ENCODE results near the gene CXXC4.

Gene CXXC4

DNA sequence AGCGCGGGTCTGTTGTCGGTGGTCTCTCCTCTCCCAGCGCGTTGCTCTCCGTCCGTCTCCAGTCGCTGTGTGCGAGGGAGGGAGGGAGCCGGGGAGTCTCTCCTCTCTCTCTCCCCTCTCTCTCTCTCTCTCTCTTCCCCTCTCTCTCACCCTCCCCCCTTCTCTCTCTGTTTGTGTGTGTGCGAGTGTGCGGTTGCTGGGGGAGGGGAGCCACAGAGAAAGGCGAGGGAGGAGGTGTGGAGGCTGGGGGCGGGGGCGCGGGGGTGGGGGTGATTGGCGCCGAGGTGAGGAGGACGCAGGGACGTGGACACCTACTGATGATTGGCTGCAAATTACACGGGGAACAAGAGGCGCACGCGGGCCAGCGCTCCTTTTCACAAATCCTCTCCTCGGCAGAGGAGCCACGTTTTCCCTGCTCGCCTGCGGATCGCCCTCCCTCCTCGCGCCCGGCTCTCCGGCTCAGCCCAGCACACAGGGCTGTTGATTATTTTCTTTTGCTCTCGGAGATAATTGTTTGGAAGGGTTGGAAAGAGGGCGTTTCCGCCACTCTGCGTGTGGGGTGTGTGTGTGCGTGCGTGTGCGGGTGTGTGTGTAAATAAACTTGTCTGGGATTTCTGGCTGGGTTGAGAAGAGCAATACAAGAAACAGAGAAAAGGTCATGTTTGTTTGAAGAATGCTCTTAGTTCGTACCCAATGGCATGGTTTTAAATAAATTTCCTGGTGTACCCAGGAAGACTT is at the start of gene CXXC4:
TSS of gene CXXC4 (minus strand) at position 73 of the 738 bp plus-strand sequence. CDS start 3,092 bp downstream, outside the sequence.
- peak; percentile 95 for DNase-seq

DNA sequence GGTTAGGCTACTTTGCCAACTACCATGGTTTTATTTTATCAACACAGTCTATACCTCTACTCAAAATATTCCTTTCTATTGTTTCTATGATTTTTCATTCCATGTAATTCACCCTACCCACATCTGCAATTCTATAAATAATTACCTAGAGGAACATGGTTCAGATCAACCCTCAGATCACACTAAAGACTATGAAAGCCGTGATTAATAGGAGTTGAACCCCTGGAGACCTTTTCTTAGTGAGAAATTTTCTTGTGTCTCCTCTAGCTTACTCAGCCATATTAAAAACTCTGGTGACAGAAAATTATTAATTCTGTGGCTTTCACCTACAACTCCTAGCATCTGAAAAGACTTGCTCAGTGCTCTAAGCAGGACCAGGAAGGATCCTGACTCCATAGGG is 38.5 kb upstream of the CXXC4 start:
- no peak for DNase-seq

DNA sequence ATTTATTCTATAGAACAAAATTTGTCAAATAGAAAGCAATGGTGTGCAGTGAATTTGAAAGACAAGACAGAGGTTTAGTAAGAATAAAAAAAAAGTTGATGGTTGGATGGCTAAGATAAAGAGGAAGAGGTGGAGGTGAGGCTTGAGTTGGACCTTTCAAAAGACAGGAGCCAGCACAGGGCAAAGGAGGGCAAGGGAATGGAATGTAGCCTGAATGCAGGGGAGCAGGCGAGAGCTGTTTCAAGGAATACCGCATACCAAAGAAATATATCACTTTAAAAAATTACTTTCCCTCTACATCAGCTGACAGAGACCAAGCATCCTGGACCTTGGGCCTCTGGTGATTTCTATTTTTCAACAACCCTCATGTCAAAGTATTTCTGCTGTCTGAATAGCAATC is 38.0 kb upstream of the CXXC4 start:
- DNase-seq, result no peak

DNA sequence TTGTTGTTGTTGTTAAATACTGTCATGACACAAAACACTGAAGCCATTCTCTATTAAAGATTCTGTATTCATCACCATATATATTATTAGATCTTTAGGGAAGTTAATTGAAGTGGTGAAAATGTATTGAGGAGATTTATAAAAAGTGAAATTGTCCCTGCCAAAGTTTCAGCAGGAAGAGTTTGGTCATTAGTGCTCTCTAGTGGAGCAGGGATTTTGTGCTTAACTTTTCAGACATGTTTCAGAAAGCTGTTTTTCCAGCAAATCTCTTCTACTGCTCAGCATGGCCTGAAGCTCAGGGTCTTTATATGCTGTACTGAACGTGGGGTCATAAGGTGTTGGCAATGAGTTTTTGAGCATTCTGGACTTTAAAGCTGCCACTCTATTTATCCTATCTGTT is 36.7 kb upstream of the CXXC4 start:
- no peak for DNase-seq

DNA sequence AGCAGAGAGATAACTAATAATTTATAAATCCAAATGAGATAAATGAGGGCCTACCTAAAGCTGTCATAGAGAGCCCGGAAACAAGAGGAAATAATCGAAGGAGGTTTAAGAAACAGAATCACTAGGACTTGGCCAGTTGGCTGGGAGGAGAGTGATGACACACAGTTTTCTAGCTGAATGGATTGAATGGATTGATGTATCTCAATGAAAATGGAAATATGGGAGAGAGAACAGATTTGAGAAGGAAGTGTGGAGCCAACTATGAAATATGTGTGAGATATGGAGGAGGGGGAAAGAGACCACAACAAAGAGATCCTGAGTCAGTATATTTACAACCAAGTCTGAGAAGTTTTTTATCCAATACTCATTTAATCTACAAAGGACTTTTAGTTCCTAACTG is 35.7 kb upstream of the CXXC4 start:
- no peak for DNase-seq

DNA sequence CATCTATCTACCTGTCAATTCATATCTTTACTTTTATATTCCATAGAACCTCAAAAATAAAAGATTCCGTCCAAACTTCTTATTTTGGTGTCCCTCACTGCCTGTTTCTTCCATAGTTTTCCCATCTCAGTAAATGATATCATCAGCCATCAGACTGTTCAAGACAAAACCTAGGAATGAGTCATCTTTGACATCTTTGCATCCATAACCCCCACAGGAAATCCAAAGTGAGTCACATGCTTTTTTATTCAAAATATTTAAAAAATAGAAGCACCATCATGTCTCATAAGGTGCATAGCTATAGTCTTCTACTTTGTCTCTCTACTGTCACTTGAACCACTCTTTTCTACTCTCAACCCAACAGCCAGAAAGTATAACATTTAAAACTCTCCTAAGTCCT is 29.9 kb upstream of the CXXC4 start:
- DNase-seq, result no peak

DNA sequence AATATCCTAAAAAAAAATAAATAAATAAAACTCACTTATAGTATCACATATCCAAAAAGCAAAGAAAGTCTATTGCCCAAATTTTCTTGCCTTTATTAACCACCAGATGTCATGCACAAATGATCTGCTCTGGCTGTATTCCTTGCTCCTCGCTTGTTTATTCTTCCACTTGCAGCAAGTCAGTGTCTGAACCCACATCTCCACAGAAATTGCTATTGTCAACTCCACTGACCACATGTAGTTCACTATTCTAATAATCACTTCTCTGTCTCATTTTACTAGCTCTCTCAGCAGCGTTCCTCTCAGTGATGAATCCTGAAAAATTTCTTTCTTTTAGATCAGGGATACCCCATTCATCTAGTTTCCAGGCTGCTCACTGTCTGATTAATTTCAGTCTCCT is 29.3 kb upstream of the CXXC4 start:
- no peak for DNase-seq

DNA sequence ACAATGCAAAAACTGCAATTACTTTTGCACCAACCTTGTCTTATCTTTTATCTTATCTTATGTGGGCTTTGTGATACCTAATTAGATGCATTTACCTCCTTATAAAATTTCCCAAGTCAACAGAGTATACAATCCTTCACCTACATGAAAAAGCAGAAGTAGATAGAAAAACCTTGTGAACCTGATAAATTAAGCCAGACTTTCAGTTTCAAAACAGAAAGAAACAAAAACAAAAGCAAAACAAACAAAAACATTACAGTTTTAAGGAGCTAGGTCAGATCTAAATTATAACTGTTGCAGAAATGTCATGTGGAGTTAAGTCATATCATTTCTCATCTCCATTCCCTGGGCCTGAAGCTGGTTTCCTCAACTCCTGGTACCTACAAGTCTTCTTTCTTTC is 24.9 kb upstream of the CXXC4 start:
- no peak for DNase-seq

DNA sequence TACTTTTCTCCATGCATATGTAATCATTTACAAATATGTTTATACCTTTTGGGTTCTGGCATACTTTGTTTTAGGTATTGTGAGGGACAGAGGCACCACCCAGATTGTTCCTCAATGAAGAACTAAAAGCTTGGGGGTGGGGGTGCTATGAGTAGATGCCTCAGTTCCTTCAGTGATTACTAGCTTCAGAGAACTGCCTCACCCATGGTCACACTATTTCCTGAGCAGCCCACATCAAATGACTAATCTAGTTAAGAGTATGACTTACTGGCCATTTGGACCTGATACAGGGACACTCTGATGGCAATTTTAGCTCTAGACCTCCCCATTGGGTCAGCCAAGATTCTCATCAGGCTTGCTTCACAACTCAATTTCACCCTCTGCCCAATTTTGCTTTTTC is 22.2 kb upstream of the CXXC4 start:
- DNase-seq, result no peak

DNA sequence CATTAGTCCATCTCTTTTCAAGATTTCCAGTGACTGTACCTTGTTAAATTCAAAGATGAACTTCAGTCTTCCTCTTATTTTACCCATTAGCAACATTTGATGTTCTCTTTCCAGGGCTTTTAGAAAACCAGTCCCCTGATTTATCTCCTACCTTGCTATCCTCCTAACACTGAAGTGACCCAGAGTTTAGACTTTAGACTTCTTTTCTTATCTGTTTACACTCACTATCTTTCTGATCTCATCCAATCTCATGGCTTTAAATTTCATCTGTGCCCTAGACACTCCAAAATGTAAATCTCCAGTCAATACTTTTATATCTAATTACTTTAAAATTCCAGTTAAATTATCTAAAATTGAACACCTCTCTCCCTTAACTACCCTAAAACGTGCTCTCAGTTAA is 13.5 kb upstream of the CXXC4 start:
- DNase-seq, result no peak

DNA sequence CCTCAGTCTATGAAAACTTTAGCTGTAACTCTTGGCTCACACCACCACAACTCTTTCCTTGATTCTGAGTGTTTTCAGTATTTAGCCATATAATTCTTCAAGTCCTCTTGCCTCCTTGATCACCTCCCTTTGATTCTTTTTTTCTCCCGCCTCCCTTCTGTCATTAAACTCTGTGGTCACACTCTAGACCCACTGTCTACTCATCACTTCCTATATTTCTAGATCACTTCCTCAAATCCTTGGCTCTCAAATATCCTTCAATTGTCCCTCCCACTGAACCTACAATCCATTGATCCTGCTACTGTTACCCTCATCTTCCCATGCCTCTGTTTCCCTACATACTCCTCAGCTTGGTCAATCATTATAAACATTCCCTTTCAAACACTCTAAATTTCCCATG is 12.4 kb upstream of the CXXC4 start:
- no peak for DNase-seq

DNA sequence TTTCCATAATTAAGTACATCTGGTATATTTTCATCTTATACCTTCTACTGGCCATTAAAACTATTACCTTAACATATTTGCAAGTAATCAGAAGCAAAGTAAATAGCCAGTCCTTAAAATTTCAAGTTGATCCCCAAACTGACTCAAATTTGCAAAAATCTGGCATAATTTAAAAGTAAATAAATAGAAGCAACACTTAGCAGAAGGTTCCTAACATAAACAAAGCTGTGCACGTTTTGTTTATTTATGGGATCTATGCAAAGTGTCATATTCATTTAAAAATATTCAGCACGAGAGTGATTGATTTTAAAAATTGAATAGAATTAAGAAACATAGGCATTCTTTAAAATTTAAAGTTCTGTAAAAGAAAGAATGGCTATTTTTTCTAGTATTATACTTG is 9.8 kb upstream of the CXXC4 start:
- DNase-seq, result no peak

DNA sequence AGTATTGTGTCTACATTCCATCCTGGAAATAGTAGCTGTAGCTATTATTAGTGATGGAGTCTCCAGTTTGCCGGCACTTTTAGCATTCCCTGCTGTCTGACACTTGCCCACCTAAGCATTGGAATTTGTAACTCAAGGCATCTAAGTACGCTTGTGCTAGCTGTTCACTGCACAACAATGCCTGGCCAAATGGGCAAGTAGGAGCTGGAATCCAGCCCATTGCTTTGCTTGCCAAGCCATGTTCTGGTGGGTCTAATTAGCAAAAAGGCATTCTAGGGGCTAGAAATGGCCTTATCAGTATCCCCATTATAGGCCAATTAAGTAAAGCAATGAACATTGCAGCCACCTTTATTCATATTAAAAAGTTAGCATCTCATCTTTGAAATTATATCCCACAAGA is 7.8 kb upstream of the CXXC4 start:
- no peak for DNase-seq

DNA sequence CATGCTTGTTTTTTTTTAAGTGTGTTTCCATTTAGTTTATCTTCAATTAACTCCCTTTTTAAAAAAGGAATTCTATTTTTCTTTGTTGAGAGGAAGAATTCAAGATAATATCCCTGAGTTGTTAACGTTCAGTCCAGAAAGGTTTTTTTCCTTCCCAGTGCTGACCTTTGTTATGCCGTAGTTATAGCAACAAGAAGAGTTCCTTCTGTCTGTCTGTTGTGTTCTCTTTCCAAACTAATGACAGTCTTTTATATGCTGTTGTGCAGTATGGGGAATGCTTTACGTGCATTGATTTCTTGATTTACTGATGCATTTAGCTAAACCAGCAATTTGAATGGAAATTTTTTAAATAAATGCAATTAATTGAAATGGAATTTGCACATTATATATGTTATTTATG is 6.6 kb upstream of the CXXC4 start:
- DNase-seq, result peak; percentile 2

DNA sequence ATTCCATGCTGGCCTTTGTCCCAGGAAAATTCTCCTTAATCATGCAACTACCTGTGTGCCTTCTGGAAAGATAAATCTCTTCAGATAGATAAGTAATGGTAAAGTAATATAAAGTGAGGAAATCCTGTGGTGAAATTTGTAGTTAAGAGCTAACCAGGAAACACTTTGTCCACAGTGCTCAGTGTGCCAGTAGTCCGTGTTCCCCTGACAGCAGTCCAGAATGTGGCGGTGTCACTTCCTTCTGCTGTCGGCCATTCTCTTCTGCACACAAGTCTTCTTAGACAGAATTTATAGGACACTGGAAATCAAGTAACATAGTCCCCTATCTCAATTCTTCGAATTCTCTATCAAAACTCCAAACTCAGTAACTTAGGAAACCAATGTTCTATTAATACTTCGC is 5.7 kb upstream of the CXXC4 start:
- DNase-seq, result no peak

DNA sequence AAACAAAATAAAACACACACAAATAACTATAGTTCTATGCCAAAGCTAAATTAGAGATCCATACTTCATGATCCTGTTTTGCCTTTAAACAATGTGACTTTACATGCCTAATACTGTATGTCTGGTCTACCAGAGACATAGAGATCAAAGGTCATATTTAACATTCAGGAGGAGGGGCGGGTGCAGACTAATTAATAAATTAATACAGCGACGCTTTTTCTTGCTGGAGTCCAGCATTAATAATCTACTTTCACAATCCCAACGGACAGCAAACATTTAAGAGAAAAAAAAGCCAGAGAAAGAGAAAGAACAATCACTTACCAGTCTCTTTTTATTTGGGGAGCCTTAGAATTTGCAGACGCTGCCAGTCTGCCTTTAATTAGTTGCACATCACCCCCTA is 509 bp downstream of the CXXC4 start:
- DNase-seq, result peak; percentile 18

DNA sequence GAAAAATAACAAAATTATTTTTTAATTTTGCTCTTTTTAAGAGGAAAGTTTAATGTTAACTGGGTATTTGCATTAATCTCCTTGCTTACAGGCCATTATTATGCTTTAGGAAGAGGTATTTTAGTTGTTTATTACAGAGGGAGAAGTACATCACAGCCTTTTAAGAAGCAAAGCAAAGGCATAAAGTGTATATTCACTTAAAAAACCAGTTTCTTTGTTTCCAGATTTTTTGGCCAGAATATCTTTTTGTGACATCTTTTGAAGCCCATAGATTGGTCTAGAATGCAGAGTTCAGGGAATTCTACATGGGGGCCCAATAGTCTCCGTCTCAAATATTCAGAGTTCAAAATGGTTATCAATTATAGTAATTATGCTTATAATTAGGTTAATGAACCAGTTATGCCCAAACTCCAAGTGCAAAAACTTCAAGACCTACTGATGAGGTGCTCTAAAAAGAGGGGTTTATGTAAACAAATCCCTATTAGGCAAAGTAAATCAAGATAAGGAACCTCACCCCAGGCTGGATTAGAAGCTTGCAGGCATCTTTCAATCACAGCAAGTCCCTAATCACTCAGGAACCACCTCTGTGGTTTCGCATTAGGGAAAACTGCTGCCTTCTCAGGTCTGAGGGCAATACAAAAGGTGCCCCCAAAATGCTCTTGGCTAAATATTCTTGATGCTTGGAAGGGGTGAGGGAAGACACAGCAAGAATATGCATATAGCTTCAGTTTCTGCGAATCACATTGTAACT is 1.4 kb downstream of the CXXC4 start:
- peak; percentile 75 for DNase-seq

DNA sequence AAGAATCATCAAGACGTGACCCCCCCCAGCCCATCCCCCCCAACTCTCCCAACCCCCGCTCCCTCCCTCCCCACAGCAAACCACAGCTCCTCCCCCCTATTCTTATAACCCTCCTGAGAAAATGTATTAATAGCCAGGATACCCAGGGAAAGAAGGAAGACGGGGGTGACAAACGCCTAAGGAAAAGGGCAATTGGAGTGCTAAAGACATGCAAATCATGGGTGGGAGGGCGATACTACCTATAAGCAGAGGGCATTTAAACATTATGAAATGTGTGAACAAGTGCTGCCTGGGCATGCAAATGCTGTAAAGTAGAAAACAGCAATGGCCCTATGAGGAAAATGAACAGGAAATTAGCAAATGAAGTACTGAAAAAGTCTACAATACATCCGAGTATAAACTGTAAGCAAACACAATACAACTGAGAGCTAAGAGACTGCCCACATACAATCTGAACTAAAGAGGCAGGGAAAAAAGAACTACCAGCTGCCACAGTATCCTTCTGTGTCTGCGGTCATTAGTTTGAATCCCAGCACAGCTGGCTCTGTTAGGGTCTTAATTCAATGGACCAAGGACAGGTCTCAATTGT is 2.4 kb downstream of the CXXC4 start:
- DNase-seq, result peak; percentile 83

DNA sequence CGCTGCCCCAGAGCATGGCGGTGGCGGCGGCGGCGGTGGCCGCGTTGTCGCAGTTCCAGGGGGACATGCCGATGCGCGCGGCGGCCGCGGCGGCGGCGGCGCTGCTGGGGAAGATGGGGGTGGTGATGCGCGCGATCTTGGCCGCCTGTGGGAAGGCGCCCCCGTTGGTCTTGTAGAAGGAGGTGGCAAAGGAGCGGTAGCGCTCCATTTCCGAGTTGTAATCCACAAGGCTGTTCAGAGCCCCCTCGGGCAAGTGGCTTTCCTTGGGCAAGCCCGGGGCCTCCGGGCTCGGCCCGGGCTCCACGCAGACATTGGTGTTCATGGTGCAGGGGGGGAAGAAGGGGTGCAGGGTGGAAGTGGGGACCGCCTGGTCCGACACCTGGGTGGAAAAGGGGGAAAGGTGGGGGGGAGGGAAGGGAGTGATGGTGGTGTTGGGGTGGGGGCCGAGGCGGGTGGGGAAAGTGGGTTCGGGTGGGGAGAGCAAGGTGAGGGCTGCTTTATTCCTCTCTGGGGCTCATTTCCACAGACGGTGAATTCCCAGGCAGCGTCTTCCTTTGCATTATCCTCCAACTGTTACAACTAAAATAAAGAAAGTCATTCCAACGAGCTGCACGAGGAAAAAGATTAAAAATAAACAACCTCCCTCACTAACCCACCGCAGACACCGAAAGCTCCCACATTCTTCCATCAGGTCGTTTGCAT is 3.1 kb downstream of the CXXC4 start:
- peak; percentile 69 for DNase-seq

DNA sequence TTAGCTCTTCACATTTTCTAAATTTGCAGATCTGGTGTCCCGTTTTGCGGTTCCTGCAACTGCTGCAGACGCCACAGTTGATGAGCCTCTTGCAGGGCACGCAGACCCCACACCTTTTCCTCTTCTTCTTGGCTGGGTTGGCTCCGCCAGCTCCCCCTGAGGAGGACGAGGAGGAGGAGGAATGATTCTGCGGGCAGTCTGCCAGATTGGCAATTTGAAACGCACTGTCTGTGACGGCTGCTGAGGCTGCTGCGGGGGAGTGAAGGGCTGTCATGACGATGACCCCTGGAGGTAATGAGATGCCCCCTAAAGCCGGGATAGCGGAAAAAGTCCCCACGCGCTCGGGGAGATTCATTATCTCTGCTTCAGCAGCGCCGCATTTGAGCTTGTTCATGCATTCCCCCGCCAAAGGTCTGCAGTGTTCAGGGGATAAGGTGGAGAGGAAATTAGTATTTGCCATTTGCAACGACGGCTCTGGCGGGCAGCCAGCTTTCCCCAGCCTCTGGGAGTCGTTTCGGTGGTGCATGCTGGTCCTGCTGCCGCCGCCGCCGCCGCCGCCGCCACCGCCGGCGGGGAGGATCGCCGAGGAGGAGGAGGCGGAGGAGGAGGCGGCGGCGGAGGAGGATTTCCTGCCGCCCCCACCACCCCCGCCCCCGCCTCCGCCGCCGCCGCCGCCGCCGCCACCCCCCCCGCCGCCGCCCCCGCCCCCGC is 3.8 kb downstream of the CXXC4 start:
- DNase-seq, result peak; percentile 89

DNA sequence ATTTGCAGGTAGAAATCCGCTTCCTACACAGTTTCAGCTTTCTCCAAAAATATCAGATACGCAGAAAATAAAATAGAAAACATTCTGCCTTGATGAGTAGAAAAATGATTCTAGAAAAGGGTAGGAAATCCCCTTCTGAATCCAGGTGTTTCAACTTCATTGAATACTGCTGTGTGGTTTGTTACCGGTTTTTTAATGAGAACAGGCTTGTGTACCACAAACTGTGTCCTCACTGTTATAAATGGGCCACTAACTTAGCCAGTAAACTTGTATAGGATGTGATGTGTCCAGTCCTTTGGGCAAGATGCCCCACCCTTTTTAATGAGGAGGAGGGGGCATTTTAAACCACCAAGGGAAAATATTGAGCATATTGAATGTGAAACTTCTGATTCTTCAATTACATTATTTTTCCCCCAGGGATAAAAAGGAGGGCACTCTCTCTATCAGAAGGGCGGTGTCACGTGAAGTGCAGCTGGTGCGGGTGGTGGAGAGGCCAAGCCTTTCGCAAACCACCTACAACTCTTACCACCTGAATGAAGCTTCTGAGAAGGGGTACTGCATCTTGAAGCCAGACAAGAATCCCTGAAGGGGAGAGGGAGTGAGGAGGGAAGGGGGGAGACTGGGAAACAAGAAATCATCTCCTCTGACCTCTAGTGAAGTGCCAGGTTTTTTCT is 4.5 kb downstream of the CXXC4 start:
- peak; percentile 51 for DNase-seq

DNA sequence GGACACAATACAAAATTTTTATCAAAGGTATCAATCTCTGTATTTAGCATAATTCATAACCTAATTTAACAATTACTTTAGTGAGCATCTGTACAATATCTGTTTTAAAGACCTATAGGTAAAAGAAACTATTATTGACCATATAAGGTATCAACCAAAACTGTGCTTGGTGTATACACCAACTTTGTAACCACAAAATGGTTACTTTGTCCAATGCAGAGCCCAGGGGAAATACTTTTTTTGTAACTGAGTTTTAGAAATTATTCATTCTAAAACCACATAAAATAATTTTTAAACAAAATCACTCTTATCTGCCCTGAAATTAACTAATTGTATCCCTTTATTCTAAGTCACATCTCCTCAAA is 5.0 kb downstream of the CXXC4 start:
- no peak for DNase-seq
